ENCODE measurements around the gene LRRC37B. TPM values are rescaled to one million over a fixed set of nuclear protein-coding genes. Genes with fewer than 3 reads are reported as not detected.

LRRC37B gene
- polyA plus RNA-seq (2011; rRNA removed) (14.2 and 17.9 TPM in 2 replicates), polyA plus RNA-seq (2017; fragmentation: RNase III; extraction: RNeasy Plus Mini Kit Qiagen cat#74134 plus additional on column Dnase treatment) (7.6 to 8.6 TPM (median 8.3 TPM) in 3 replicates), polyA minus RNA-seq (2011; rRNA and poly(A)+ RNA removed) (28.1 and 32.1 TPM in 2 replicates)
- polyA plus RNA-seq (2012; cell fraction: cytosol; rRNA removed) = 7.1 and 7.4 TPM in 2 replicates
- polyA plus RNA-seq (2012; cell fraction: nucleus; rRNA removed) = 7.8 and 10.4 TPM in 2 replicates

- ChIA-PET POLR2A (interaction anchor here (0.5 to 1.3 kb wide), 7 partner anchors 13 to 253 kb away, joined by 3 to 5 read pairs (median 3); partner anchors contain the start of gene UTP6), CTCF (interaction anchor here (0.6 to 3.9 kb wide), 29 partner anchors 9 to 451 kb away, joined by 3 to 48 read pairs (median 4); no protein-coding TSS in a partner anchor)
- peak within 1 kb of the TSS; percentile 98 for H3K4me2 ChIP-seq
- ATAC-seq (peak; percentile 88 to 97), FAIRE-seq (no peak), DNase-seq (ENCODE audit: low read depth in 1 of 2, low spot score in 1 of 2) (peak; percentile 85 to 88)
- H3K4me1 ChIP-seq = peaks cover 8% of the 10 kb centered on the region; the same call in 1 of the 3 replicates
- H3K9me3 ChIP-seq = no peaks in the 10 kb centered on the region
- WGBS (ENCODE audit: missing lambda C conversion rate) = 3% methylated on average over 36 of the region's 51 CpGs
- H3K4me3 ChIP-seq = peak within 1 kb of the TSS; percentile 92
- peak within 1 kb of the TSS; percentile 84 to 96 for H3K27ac ChIP-seq
- TF ChIP-seq PHF8 (IDR thresholded peaks at IDR 0.05; ENCODE audit: borderline replicate concordance, low read depth) (no peak), ZSCAN20 (CRISPR knock-in tag; IDR thresholded peaks at IDR 0.05) (no peak), HOXB5 (CRISPR knock-in tag; IDR thresholded peaks at IDR 0.05) (0 out of 2 replicates have a peak, but pooled peaks have one; percentile 41), USF2 (IDR thresholded peaks at IDR 0.05) (peak; percentile 91), E2F6 (IDR thresholded peaks at IDR 0.05; ENCODE audit: borderline replicate concordance, low read depth) (peak; percentile 72), RCOR1 (IDR thresholded peaks at IDR 0.05; ENCODE audit: low read depth, low read length) (no peak), NR3C1 (IDR thresholded peaks at IDR 0.05) (no peak), BCL3 (IDR thresholded peaks at IDR 0.05) (no peak), RNF2 (IDR thresholded peaks at IDR 0.05; ENCODE audit: borderline replicate concordance, low read depth) (no peak), CHD2 (IDR thresholded peaks at IDR 0.05; ENCODE audit: low read length, partially characterized antibody) (no peak), ELK1 (IDR thresholded peaks at IDR 0.05; ENCODE audit: low read depth, low read length) (no peak), ZFP36 (IDR thresholded peaks at IDR 0.05; ENCODE audit: borderline replicate concordance, partially characterized antibody) (no peak), HEYL (CRISPR knock-in tag; IDR thresholded peaks at IDR 0.05) (no peak), HMGXB4 (CRISPR knock-in tag; IDR thresholded peaks at IDR 0.05; ENCODE audit: borderline replicate concordance) (peak; percentile 60; the same call in 1 of the 2 replicates), HES2 (IDR thresholded peaks at IDR 0.05) (no peak), MAFK (IDR thresholded peaks at IDR 0.05; ENCODE audit: partially characterized antibody) (no peak), MAZ (IDR thresholded peaks at IDR 0.05; ENCODE audit: borderline replicate concordance, low read depth, low read length) (peak; percentile 77), FOSL2 (IDR thresholded peaks at IDR 0.05) (no peak), FOSL2 (CRISPR knock-in tag; IDR thresholded peaks at IDR 0.05) (no peak), KDM5A (IDR thresholded peaks at IDR 0.05) (no peak), ESRRA (IDR thresholded peaks at IDR 0.05; ENCODE audit: borderline replicate concordance, low read length) (no peak), HOXA7 (CRISPR knock-in tag; IDR thresholded peaks at IDR 0.05) (no peak), REST (IDR thresholded peaks at IDR 0.05) (no peak), ZNF302 (CRISPR knock-in tag; IDR thresholded peaks at IDR 0.05) (no peak), ZC3H11A (IDR thresholded peaks at IDR 0.05) (no peak), FOSB (CRISPR knock-in tag; IDR thresholded peaks at IDR 0.05) (no peak), GATA3 (IDR thresholded peaks at IDR 0.05; ENCODE audit: borderline replicate concordance) (no peak), JUN (IDR thresholded peaks at IDR 0.05) (no peak; a peak in 3 of 5 replicates), MYC (IDR thresholded peaks at IDR 0.05; ENCODE audit: borderline replicate concordance, low read length) (peak; percentile 50; the same call in 1 of the 2 replicates), CBX2 (IDR thresholded peaks at IDR 0.05; ENCODE audit: borderline replicate concordance, low read depth) (no peak)
Measured at GRCh38 chr17:32006957-32007462, at the start of gene LRRC37B. TSS of gene LRRC37B (plus strand) at chr17:32007383. CDS start at chr17:32021393, 14,010 bp downstream.
